Suppressor macrophage treated with lipopolysaccharide for 1 hour (primary cell): ENCODE measurements around the gene CHMP2A.

ENCODE experiments used
- DNase-seq, 3 donors: peaks; one replicate each; pipeline ENCODE4 v3.0.0-alpha.2; 2020 to 2022

Gene CHMP2A

DNA sequence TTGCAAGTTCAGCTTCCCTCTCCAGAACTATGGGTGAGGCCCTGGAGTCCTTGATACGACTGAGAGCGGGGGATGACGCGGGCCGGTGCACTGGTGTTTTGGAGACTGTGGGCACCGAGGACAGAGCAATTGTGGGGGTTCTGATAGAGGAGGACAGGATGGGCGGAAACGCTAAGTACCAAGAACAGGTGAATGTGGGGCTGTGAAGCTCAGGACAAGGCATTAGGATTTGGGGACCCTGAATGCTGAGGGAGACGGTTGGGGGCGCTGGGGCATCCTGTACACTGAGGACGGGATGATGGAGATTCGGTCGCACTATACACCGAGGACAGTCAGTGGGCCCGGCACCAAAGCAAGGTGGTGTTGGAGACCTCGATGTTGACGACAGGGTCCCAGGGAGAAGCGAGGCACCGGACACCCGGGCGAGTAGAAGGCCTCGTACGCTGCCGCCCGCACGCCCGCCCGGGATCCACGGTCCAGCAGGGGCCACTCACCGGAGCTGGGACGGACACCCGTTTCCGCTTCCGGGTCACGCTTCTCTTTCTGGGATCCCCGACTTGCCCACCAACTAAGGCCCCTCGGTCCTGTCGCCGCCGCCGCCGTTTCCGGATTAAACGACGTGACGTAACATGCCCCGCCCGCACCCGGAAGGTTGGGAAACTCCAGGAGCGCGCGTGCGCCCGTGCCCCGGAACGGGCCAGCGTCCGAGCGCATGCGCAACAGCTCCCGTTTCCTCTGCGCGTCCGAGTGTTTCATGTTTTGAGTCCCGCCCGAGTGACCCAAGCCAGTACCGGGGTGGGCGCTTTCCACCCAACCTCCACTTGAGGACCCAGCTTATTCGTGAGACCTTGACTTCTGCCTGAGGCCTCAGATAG is at the start of gene CHMP2A:
Gene CHMP2A (minus strand): TSS at position 612 of the 875 bp plus-strand sequence. CDS start 893 bp downstream, outside the sequence.
- DNase-seq: peak; percentile 98 to 99 (median 99)

DNA sequence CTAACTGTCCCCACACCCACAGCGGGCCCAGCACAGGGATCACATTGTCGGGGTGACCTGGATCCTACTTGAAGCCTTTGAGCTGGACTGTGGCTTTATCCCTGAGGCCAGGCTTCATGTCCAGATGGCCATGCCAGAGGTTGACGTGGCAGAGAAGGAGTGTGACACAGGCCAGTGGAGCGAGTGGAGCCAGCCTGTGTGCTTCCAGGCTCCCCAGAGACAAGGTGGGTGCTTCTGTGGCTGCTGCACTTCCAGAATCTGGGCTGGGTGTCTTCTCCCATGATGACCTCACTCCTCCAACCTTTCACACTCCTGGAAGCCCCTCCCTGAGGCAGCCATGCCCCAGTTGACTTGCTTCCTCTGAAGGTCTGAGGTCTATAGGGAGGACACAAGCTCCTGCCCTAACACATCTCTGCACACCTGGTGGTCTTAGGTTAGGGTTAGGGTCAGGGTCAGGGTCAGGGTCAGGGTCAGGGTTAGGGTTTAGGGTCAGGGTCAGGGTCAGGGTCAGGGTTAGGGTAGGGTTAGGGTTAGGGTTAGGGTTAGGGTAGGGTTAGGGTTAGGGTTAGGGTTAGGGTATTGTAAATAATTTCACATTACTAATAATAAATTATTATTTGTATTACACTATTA is 31.3 kb upstream of the CHMP2A start:
- DNase-seq: peak in 1 of 3 donors; percentile 8

DNA sequence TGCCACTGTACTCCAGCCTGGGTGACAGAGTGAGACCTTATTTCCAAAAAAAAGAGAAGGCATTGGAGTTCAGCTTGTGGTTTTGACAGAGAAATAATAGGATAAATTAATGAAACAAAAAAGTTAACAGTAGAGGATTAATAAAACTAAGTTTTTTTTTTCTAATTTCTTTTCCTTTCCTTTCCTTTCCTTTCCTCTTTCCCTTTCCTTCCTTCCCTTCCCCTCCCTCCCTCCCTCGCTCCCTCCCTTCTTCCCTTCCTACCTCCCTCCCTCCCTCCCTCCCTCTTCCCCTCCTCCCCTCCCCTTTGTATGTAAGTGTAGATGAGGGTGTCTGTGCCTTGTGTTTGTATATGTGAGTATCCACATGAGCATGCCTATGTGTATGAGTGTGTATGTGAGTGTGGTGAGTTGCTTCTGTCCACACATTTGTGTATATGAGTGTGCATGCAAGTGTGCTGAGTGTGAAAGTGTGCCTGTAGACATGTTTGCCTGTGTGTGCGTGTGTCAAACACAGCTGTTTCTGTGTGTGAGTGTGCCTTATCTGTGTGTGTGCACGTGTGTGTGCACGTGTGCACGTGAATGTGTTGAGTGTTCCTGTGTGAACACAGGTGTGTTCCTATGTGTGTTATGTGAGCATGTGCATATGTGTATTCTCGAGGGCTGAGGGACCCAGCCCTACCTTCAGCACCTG is 30.7 kb upstream of the CHMP2A start:
- peak in 1 of 3 donors; percentile 8 for DNase-seq

DNA sequence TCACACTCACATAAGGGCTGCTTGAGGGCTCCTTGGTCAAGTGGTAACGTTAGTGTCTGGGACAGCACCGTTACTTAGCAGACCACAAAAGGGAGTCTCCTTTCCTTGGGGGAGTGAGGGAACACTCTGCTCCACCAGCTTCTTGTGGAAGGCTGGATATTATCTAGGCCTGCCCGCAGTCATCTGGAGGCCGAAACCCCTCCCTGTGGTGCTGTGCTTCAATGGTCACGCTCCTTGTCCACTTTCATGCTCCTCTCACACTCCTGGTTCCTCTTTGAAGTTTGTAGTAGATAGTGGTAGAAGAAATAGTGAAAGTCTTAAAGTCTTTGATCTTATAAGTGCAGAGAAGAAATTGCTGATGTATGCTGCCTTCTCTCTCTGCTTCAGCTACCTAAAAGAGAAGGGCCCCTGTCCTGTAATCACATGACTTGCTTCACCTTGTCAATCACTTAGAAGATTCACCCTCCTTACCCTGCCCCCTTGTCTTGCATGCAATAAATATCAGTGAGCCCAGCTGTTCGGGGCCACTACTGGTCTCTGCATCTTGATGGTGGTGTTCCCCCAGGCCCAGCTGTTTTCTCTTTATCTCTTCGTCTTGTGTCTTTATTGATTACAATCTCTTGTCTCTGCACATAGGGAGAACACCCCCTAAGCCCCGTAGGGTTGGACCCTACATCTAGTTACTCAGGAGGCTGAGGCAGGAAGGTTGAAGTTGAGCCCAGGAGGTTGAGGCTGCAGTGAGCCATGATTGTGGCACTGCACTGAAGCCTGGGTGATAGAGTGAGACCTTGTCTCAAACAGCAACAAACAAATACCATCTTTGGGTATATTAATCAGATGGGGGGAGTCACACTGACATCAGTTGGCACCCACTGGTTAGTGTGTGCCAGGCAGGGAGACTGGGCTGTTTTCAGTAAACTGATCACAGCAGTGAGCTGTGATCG is 29.9 kb upstream of the CHMP2A start:
- DNase-seq: peak in 1 of 3 donors; percentile 5

DNA sequence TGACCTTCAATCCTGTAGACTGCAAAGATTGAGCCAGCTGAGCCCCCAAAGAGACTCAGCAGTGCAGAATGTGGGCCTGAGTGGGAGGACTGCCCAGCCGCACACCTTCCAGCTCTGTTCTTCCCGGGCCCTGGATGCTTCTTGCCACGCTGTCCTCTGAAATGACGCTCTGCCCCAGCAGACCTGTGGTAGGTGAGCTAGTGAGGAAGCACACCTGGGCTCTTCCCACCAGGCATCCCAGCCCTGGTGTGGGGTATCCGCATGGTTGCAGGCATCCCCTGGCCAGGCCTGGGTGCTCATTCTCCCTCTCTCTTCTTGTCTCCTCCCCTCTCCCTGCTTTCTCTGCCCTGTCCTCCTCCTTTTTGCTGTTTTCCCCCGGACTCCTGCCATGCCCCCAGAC is 28.1 kb upstream of the CHMP2A start:
- DNase-seq: peak in 1 of 3 donors; percentile 9

DNA sequence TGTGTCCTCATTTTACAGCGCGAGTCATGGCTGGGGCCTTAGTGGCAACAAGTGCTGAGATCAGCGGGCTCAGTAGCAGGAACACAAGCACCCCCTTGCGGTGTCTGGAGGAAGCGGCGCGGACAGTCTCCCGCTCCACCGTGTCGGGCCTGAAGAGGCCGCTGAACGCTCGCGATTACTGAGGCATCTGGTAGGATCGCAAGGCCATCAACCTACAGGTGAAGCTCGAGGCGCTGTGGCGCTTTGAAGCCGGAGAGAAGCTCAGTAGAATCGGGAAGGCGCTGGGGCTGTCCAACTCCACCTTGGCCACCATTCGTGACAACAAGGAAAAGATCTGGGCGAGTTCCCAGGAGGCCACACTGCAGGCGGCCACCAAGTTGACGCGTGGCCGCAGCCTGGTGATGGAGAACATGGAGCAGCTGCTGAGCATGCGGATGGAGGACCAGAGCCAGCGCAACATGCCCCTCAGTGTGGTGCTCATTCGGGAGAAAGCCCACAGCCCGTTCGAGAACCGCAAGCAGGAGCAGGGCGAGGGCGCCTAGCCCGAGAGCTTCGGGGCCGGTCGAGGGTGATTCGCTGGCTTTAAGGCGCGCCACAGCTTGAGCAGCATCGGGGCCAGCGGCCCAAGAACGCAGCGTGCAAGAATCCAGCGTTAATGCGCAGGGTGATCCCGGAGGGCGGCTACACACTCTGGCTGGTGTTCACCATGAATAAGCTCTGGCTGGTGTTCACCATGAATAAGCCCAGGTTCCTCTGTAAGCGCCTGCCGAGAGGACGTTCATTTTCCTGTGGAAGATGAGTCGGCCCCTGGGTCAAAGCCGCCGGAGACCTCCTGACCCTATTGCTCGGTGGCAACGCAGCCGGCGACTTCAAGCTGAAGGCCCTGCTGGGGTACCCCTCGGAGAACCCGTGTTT is 26.6 kb upstream of the CHMP2A start:
- peak; percentile 92 to 93 (median 92) for DNase-seq

DNA sequence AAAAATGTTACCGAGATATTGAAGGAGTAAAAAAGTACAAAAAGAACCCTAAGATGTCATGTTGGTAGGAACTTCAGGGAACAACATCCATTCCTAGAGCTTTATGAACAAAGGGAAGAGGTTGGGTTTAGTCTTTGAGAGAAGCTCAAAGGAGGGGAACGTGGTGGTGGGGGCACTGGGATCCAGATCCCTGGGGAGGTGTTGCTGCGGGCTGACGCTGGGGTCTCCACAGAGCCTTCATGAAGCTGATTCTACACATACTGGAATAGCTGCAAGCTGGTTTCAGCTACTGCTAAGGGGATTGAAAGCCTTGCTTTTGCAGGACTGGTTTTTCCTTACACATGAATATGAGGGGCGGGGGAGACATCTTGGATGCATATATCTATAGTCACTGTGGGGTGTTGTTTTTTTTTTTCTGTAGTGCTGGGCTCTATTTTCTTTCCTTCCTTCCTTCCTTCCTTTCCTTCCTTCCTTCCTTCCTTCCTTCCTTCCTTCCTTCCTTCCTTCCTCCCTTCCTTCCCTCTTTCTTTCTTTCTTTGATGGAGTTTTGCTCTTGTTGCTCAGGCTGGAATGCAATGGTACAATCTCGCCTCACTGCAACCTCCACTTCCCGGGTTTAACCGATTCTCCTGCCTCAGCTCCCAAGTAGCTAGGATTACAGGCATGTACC is 24.7 kb upstream of the CHMP2A start:
- peak in 1 of 3 donors; percentile 5 for DNase-seq

DNA sequence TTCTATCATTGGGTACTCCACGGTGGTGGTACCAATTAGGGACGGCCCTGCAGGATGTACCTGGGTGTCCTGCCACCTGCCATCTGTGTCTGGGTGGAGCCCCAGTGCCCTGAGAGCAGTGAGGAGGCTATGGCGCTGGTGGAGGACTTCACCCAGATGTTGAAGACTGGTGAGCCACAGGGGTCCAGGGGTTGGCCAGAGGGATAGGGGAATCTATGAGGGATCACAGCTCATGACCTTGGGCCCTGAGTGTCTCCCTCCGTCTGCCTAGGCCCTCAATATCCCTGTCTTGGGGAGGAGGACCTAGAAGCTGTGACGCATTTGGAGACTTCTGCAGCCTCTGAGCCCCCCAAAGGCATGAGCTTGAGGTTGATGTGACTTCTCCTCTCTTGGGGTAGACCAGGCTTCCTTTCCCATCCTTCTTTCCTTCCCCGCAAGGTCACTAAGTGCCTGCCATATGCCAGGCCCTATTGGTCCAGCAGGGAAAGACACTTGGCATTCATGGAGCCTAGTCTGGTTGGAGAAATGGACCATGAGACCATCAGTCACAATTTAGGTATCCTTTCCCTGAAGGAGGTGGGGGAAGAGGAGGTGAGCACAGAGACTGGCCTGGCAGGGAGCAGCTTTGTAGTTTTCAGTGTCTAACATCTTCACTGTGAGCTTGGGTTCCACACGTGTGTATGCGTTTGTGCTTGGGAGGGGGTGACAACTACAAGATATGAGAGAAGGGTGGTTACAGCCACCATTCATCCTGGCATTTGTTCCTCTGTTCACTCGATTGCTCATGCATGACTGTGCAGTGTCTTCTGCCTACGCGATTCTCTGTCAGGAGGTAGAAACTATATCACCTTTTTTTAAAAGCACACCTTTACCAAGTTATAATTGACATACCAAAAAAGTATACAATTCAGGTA is 23.4 kb upstream of the CHMP2A start:
- DNase-seq: peak in 1 of 3 donors; percentile 16

DNA sequence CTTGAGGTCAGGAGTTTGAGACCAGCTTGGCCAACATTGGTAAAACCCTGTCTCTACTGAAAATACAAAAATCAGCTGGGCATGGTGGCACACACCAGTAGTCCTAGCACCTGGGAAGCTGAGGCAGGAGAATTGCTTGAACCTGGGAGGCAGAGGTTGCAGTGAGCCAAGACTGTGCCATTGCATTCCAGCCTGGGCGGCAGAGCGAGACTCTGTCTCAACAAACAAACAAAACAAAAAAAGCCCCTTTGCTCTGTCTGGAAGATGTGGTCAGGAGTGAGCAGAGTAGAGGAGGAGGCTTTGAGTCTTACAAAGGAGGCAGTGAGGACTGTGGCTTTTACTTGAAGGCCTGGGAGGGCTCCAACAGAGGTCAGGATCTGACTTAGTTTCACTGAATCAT is 22.7 kb upstream of the CHMP2A start:
- peak in 1 of 3 donors; percentile 6 for DNase-seq

DNA sequence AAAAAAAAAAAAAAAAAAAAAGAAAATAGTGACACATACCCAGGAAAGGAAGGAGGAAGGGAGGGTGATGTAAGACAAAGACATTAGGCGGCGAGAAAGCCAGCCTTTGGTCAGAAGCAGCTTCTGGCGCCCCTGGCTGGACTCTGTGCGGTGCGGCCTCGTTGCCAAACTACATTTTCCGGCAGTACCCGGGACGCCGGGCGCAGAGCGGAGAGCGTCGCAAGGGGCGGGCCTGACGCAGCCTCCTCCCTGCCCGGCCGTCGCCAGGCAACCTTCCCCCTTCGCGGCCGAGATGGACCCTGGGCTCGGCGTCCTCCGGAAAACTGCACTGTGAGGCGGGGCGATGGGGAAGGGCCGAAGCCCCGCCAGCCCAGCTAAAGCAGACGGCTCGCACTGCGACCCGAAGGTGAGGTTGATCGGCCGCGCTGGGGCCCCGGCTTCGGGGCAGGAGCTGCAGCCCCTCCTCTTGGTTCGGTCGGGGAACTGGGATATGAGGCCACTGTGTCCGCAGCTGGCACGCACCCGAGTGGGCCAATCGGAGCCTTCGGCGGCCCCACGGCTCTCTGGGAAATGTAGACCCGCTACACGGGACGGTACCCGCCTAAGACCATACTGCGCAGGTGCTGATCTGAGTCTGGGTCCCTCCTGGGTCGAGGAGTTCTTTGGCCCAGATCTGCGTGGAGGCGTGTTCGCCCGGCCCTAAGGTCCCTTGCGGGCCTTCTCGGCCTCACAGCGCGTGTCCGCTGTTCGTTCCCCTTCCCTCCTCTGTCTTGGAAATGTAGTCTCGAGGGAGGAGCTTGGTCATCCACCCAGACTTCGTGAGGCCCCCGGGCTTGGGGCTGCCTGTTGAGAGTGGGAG is 20.5 kb upstream of the CHMP2A start:
- DNase-seq: peak; percentile 95 to 96 (median 95)

DNA sequence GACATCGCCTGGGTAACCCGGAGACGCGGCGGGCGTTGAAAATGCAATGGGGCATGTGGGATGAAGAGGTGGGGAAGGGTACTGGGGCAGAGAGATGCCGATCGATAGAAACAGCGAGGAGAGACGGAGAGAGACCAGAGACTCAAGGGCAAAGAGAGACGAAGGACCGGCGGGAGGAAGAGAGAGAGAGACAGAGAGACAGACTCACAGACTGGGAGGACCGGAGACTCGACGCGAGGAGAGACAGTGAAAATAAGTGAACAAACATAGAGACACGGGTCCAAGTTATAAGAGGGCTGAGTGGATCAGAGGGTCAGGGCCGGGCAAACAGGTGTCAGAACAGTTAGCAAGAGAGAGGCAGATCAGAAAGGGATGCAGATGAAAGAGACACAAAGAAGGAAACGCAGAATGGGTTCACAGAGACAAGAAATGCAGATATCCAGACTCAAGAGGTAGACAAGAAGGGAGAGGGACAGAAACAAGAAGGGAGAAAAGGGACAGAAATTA is 18.8 kb upstream of the CHMP2A start:
- DNase-seq: peak in 1 of 3 donors; percentile 15

DNA sequence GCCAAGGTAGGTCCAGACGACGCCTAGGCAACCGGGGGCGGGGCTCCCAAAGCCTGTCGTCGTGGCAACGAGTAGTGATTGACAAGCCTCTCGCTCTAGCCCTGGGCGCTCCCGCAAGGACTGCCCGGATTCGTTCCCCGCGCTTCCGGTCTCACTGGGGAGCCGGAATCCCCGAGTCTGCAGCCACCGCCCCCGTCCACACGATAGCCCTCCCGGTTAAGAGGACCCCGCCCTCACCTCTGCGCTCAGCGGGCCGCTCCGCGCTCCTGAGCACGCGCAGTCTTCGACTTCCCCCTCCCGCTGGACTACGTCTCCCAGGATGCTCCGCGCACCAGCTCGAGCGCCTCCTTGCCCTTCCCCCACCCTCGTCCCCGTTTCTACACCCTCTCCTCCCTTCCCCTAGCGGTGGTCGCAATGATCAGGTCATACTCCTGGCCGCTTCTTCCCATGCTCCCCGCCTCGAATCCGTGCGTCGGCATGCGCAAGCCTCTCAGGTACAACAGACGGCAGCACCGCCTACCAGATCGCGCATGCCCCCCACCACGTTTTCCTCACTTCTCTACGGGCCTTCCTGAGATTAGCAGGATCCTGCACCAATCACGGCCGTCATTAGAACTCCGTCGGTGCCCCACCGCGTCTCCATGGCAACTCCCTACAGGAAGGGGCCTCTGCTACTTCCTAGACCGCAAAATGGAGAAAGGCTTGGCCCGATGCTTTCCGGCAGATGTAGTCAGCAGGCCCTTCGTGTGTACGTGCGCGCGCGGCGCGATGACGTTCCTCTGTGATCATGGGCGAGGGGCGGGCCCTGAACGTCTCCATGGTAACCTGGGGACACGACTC is 18.1 kb upstream of the CHMP2A start, which contains the start of gene MZF1:
Gene MZF1 (minus strand): TSS at position 518 of the 840 bp plus-strand sequence. CDS start 1,946 bp downstream, outside the sequence.
- DNase-seq: peak; percentile 100

DNA sequence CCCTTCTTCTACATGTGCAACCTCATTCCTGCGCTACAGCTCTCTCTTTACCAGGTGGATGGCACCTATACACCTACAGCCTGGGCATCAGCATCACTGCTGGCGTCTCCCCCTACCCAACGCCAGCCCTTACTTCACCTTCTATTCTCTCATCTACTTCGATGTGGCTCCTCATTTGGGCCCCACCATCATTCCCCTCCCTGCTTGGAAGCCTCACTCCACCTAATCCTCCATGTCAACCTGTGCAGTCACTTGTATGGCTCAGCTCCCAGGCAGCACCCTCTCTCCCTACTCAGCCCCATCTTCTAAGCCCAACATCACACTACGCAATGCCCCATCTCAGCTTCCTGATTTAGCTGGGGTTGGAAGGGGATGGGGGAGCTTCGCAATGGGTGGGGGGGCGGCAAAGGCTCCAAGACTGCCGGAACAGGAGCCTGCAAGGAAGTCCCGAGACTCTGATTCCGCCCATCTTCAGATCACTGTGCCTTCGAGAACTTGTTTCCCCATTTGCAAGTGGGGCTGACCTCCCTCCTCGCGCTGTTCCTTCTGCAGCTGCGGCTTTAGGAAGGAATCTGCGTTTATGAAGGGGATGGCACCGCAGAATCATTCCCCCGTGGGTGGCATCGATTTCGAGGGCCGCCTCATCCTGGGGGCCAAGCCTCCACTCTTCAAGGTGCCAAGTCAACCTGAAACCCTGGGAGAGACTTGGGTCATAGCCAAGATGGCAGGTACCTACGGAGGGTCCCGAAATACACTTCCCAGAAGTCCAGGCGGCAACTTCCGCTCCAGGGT is 17.3 kb upstream of the CHMP2A start:
- no peak for DNase-seq

DNA sequence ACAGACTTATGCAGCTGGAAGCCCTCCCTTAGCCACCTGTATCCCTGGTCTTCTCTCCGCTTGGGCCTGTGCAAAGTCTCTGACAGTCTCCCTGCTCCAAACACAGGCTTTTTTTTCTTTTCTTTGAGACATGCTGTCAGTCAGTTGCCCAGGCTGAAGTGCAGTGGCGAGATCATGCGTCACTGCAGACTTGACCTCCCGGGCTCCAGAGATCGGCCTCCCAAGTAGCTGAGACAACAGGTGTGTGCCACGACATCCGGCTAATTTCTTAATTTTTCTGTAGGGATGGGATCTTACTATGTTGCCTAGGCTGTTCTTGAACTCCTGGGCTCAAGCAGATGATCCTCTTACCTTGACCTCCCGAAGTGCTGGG is 16.7 kb upstream of the CHMP2A start:
- no peak for DNase-seq

DNA sequence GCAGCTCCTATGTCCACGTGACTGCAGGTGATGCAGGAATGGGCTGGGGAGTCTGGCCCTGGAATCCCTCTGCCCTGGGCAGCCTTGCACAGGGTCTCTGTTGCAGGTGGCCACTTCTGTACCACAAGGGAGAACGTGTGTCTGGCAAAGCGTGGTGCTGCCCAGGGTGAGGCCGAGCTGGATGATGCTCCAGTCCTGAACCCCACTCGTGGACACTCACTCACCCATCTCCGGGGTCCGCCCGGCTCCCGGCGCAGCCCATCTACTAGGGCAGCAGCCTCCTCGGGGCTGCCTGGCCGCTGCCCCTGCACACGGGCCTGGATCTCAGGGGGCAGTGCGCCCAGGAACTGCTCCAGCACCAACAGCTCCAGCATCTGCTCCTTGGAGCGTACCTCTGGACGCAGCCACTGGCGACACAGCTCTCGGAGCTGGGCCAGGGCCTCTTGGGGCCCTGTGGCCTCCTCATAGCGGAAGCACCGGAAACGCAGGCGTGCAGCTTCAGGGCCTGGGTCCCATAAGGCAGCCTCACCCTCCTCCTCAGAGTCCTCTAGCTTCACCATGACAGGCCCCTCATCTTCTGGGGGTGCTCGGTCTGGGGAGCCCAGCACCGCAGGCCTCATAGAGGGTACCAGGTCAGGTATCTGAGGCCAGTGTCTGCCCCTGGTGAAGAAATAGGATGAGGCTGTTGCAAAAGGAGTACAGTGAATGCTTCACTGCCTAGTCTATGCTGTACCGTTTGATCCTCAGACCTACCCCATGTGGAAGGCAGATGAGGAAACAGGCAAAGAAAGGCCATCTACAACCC is 16.1 kb upstream of the CHMP2A start:
- DNase-seq: no peak
